Measurements from ENCODE around the gene SPDYE8.
"Not testable (repeated sequence)": the region's sequence is repeated elsewhere in the genome, so short reads cannot be mapped to it uniquely, and the experiment has no call there.

DNA sequence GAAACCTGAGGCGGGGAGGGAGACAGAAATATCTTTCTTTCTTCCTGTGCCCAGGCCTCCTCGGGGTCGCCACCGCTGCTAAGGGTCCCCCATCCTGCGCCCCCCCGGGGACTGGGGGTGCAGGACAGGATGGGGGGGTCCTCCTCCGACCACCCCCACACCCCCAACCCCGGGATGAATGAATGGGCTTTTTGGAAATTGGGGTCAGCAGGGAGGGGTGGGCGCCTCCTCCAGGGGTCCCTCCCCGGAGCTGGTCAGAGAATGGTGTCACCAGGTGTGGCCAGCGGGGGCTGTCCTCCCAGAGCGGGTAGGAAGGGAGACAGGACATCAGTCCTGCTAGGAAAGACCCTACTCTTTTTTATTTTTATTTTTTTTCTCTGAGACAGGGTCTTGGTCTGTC, 53.1 kb downstream of the SPDYE8 start:
- not testable (repeated sequence) for TF ChIP-seq EZH2phosphoT487 (IDR thresholded peaks at IDR 0.05; ENCODE audit: insufficient read depth, low read depth); EZH2 (IDR thresholded peaks at IDR 0.05; ENCODE audit: insufficient read depth, poor library complexity, severe bottlenecking)

Data from GM23248 (cell line).